ENCODE data around the gene TBC1D22B.
"Not testable (repeated sequence)": the region's sequence is repeated elsewhere in the genome, so short reads cannot be mapped to it uniquely, and the experiment has no call there.

The TBC1D22B gene

DNA sequence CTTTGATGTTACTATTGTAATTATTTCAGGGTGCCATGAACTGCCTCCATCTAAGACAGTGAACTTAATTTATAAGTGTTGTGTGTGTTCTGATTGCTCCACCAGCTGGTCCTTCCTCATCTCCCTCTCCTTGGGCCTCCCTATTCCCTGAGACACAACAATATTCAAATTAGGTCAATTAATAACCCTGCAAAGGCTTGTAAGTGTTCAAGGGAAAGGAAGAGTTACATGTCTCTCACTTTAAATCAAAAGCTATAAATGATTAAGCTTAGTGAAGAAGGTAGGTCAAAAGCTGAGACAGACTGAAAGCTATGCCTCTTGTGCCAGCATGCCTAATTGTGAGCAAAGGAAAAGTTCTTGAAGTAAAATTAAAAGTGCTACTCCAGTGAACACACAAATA lies 35.9 kb downstream of the TBC1D22B start:
- H3K27ac ChIP-seq = no peak overlapping the region
- TF ChIP-seq, protein P1, sequence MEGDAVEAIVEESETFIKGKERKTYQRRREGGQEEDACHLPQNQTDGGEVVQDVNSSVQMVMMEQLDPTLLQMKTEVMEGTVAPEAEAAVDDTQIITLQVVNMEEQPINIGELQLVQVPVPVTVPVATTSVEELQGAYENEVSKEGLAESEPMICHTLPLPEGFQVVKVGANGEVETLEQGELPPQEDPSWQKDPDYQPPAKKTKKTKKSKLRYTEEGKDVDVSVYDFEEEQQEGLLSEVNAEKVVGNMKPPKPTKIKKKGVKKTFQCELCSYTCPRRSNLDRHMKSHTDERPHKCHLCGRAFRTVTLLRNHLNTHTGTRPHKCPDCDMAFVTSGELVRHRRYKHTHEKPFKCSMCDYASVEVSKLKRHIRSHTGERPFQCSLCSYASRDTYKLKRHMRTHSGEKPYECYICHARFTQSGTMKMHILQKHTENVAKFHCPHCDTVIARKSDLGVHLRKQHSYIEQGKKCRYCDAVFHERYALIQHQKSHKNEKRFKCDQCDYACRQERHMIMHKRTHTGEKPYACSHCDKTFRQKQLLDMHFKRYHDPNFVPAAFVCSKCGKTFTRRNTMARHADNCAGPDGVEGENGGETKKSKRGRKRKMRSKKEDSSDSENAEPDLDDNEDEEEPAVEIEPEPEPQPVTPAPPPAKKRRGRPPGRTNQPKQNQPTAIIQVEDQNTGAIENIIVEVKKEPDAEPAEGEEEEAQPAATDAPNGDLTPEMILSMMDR (conservative IDR thresholded peaks at IDR 0.05) = no peak

DNA sequence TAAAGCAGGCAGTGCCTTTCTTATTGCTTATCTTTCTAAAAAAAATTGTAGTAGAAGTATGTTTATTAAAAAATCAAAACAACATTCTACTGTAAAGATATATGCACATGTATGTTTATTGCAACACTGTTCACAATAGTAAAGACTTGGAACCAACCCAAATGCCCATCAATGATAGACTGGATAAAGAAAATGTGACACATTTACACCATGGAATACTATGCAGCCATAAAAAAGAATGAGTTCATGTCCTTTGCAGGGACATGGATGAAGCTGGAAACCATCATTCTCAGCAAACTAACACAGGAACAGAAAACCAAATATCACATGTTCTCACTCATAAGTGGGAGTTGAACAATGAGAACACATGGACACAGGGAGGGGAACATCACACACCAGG lies 40.1 kb downstream of the TBC1D22B start:
- H3K27ac ChIP-seq = not testable (repeated sequence)

DNA sequence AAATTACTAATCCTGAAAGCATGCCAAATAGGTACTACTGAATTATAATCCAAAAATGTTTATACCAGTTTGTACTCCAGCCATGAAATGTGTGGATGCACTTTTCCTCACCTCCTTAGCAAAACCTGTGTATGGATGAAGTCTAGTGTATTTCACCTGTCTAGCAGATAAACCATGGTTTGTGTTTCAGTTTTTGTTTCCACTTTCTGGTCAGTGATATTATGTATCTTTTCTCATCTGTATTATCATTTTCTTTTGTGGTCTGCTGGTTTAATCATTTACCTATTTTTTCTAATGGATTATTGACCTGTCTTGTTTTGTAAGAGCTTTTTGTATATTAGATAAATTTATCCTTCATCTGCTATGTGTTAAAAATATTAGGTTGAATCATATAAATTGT lies 41.4 kb downstream of the TBC1D22B start:
- TF ChIP-seq, protein P1 (conservative IDR thresholded peaks at IDR 0.05) = no peak

DNA sequence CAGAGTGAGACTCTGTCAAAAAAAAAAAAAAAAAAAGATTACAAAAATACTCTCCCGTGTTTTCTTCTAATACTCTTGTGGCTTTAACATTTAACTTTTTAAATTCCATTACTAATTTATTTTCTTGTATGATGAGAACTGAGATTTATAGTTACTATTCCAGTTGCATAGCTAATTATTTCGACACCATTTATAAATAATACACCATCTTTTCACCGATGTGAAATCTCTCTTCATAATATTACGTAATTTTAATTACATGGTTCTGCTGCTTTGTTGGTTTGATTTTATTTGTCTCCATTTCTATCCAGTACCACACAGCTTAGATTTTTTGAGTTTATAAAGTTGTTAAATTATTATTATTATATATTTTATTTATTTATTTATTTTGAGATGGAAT lies 42.4 kb downstream of the TBC1D22B start:
- H3K27ac ChIP-seq = no peak overlapping the region
- TF ChIP-seq, protein P1 (conservative IDR thresholded peaks at IDR 0.05) = no peak

More for the DNA sequence above, 41.4 kb downstream of the TBC1D22B start:
- H3K27ac ChIP-seq = no peak overlapping the region

DNA sequence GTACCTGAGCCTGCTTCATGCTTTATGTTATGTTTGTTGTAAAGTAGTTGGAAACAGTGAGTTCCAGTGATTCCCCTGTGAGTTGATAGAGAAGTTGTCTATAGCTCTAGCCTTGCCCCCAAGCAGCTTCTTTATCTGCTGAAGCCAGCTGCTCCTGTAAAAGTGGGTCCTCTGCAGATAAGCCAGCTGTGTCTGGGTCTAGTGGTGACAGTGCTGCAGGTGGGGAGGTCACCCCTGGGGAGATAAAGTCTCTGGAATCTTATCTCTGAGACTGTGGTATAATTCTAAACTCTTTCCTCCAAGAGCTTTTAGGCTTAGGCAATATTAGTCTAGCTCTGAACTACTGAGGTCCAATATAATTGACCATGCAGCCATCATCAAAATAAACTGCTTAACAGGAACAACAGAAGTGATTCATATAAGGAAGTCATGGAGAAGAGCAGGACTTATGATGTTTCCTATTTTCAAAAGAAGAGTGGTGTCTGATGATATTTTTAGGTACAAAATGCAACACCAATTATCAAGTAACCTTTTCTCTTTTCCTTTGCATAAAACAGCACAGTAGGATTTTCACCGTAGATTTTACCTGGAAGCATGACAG lies 44.6 kb downstream of the TBC1D22B start:
- TF ChIP-seq, protein P1 (conservative IDR thresholded peaks at IDR 0.05) = no peak
- no peak overlapping the region for H3K27ac ChIP-seq

DNA sequence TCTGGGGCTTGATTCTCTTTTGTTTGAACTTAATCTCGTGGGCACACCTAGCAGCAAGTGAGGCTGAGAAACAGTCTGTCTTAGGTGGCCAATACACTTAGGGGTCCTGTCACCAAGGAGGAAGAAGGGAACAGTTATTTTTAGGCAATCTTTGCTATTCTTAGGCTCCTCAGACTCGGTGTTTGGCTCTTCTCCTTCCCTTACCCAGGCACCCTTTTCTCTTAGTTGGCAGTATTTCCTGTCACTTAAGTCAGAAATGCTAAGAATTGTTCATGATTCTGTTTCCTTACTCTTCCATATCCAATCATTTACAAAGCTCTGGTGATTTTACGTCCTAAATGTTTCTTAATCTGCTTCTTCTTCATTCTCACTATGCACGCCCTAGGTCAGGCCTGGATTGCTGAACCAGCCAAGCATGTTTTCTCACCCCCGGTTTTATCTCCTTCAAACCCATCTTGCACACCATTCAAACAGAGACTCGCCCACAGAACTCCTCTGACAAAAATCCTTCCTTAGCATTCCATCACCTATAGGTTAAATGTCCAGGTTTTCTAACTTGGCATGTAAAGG lies 45.6 kb downstream of the TBC1D22B start:
- TF ChIP-seq, protein P1 (conservative IDR thresholded peaks at IDR 0.05) = no peak
- H3K27ac ChIP-seq = no peak overlapping the region

DNA sequence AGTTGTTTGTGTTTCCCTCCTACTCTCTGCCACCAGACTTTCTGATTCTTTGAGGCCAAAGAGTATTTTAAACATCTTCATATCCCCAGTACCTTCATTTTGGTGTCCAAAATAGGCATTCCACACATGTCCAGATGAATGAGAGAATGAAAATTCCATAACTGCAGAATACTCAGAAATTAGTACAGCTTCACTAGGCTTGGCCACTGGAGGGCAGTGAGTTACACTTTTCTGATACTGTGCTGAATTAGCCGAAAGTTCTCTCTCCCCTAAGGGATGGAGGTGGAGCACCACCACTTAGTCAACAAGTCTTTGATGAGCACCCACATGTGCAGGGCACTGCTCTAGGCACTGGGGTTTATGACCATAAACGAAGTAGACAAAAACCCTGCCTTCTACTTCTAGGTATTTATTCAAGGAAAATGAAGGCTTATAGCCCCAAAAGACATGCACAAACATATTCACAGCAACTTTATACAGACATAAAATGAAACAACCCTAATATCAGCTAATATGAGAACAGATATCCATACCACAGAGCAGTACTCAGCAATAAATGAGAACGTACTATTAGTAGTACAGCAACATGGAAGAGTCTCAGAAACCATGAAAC lies 46.4 kb downstream of the TBC1D22B start:
- H3K27ac ChIP-seq = no peak overlapping the region

More for the DNA sequence above, 46.4 kb downstream of the TBC1D22B start:
- TF ChIP-seq, protein P1 (conservative IDR thresholded peaks at IDR 0.05) = peak; percentile 82
